ENCODE results near the gene NRXN2.

The NRXN2 gene

GRCh38 chr11:64600281-64600992 lies 122.6 kb downstream of the NRXN2 start:
- H4K20me1 ChIP-seq (ENCODE audit: insufficient read depth, low read length, poor library complexity, severe bottlenecking) = no peaks in the 10 kb centered on the region
- H3K4me3 ChIP-seq (ENCODE audit: low read length, poor library complexity, severe bottlenecking) = no peak overlapping the region
- peaks cover 8% of the 10 kb centered on the region for H3K4me1 ChIP-seq (ENCODE audit: insufficient read depth, low read length, poor library complexity, severe bottlenecking)
- H3K36me3 ChIP-seq (ENCODE audit: insufficient read depth, low read length) = no peaks in the 10 kb centered on the region
- no peak overlapping the region for H3K4me2 ChIP-seq (ENCODE audit: low read depth, low read length, poor library complexity, severe bottlenecking)
- H2AFZ ChIP-seq (ENCODE audit: low read length) = no peak overlapping the region
- H3F3A ChIP-seq (ENCODE audit: low read depth) = no peaks in the 10 kb centered on the region
- peaks cover 4% of the 10 kb centered on the region; the same call in 1 of the 2 replicates for H3K9me3 ChIP-seq (ENCODE audit: insufficient read depth, low read depth, low read length)
- no peak for TF ChIP-seq EZH2phosphoT487 (IDR thresholded peaks at IDR 0.05; ENCODE audit: borderline replicate concordance)
- TF ChIP-seq CTCF (conservative IDR thresholded peaks at IDR 0.05; ENCODE audit: low read length) = no peak
- H3K27me3 ChIP-seq (ENCODE audit: insufficient read depth, low read length, poor library complexity, severe bottlenecking) = no peaks in the 10 kb centered on the region
- H3K9ac ChIP-seq (ENCODE audit: low read depth, low read length, poor library complexity, severe bottlenecking) = no peak overlapping the region
- H3K9me2 ChIP-seq (replicated peaks; ENCODE audit: low read depth, low read length) = no peaks in the 10 kb centered on the region
- no peaks in the 10 kb centered on the region for H3K79me2 ChIP-seq (ENCODE audit: insufficient read depth, low read length)

GRCh38 chr11:64599698-64600211 lies 123.2 kb downstream of the NRXN2 start:
- Histone ChIP-seq H3K4me1 (ENCODE audit: insufficient read depth, low read length, poor library complexity, severe bottlenecking) (peaks cover 8% of the 10 kb centered on the region), H3K4me2 (ENCODE audit: low read depth, low read length, poor library complexity, severe bottlenecking) (no peak overlapping the region), H3K9me3 (ENCODE audit: insufficient read depth, low read depth, low read length) (peaks cover 7% of the 10 kb centered on the region; the same call in 1 of the 2 replicates), H3K27me3 (ENCODE audit: insufficient read depth, low read length, poor library complexity, severe bottlenecking) (no peaks in the 10 kb centered on the region), H3K4me3 (ENCODE audit: low read length, poor library complexity, severe bottlenecking) (no peak overlapping the region), H4K20me1 (ENCODE audit: insufficient read depth, low read length, poor library complexity, severe bottlenecking) (no peaks in the 10 kb centered on the region), H3K9me2 (replicated peaks; ENCODE audit: low read depth, low read length) (no peaks in the 10 kb centered on the region), H3F3A (ENCODE audit: low read depth) (no peaks in the 10 kb centered on the region), H3K79me2 (ENCODE audit: insufficient read depth, low read length) (no peaks in the 10 kb centered on the region), H3K9ac (ENCODE audit: low read depth, low read length, poor library complexity, severe bottlenecking) (no peak overlapping the region), H2AFZ (ENCODE audit: low read length) (no peak overlapping the region), H3K36me3 (ENCODE audit: insufficient read depth, low read length) (no peaks in the 10 kb centered on the region)
- no peak for TF ChIP-seq CTCF (conservative IDR thresholded peaks at IDR 0.05; ENCODE audit: low read length)
- no peak for TF ChIP-seq EZH2phosphoT487 (IDR thresholded peaks at IDR 0.05; ENCODE audit: borderline replicate concordance)

- Histone ChIP-seq H2AFZ (ENCODE audit: low read length) (no peak overlapping the region), H3K27me3 (ENCODE audit: insufficient read depth, low read length, poor library complexity, severe bottlenecking) (no peaks in the 10 kb centered on the region), H3F3A (ENCODE audit: low read depth) (no peaks in the 10 kb centered on the region), H3K9ac (ENCODE audit: low read depth, low read length, poor library complexity, severe bottlenecking) (no peak overlapping the region), H3K4me1 (ENCODE audit: insufficient read depth, low read length, poor library complexity, severe bottlenecking) (peaks cover 8% of the 10 kb centered on the region), H3K9me2 (replicated peaks; ENCODE audit: low read depth, low read length) (no peaks in the 10 kb centered on the region), H4K20me1 (ENCODE audit: insufficient read depth, low read length, poor library complexity, severe bottlenecking) (no peaks in the 10 kb centered on the region), H3K9me3 (ENCODE audit: insufficient read depth, low read depth, low read length) (peaks cover 7% of the 10 kb centered on the region; the same call in 1 of the 2 replicates), H3K79me2 (ENCODE audit: insufficient read depth, low read length) (no peaks in the 10 kb centered on the region), H3K4me2 (ENCODE audit: low read depth, low read length, poor library complexity, severe bottlenecking) (no peak overlapping the region), H3K4me3 (ENCODE audit: low read length, poor library complexity, severe bottlenecking) (no peak overlapping the region), H3K36me3 (ENCODE audit: insufficient read depth, low read length) (no peaks in the 10 kb centered on the region)
- no peak for TF ChIP-seq CTCF (conservative IDR thresholded peaks at IDR 0.05; ENCODE audit: low read length)
- no peak for TF ChIP-seq EZH2phosphoT487 (IDR thresholded peaks at IDR 0.05; ENCODE audit: borderline replicate concordance)
Measured at GRCh38 chr11:64598797-64599697, 124.0 kb downstream of the NRXN2 start.

All from Loucy (cell line).